Peyer's patch (tissue), 4 donors: ENCODE results near the gene MBD4.

Experiments used
- CTCF ChIP-seq, 6 experiments: fragments of 450-650 bp in 4 of 6; fragments of 200-600 bp in 2 of 6; sonication (generic) in 1 of 6; IDR thresholded peaks; one replicate each; pipeline ENCODE4 v1.5.1; 2017 to 2019; ENCODE audit warnings: antibody characterized with exemption in 6 of 6, mild to moderate bottlenecking in 3 of 6, moderate library complexity in 1 of 6
- POLR2A ChIP-seq, 2 donors: fragments of 450-650 bp; IDR thresholded peaks; one replicate each; pipeline ENCODE4 v1.5.1; 2017; ENCODE audit warnings: antibody characterized with exemption in 2 of 2, mild to moderate bottlenecking in 2 of 2, moderate library complexity in 2 of 2

GRCh38 chr3:129415378-129415777, 24.4 kb downstream of the MBD4 start:
- TF ChIP-seq CTCF (IDR thresholded peaks at IDR 0.05), result no peak
- TF ChIP-seq POLR2A (IDR thresholded peaks at IDR 0.05), result no peak
